ENCODE results near the gene FAM229A.

FAM229A gene

DNA sequence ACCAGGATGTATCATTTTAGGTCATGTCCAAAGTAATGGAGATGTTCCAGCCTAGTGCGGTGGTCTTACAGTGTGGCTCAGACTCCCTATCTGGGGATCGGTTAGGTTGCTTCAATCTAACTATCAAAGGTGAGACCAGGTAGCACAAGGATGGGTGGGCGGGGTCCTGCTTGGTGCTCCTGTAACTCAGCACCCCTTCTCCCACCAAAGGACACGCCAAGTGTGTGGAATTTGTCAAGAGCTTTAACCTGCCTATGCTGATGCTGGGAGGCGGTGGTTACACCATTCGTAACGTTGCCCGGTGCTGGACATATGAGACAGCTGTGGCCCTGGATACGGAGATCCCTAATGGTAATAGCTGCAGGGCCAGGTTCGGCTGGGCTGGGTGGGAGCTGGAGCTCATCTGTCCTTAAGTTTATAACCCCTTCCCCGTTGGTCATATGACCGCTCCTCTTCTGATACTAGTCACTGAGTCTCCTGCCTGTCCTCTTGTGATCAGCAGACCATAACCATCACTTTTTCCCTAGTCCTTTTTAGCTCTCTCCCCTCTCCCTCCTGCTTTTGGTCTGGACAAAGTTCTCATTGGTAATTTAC, 31.6 kb downstream of the FAM229A start:
- DNase-seq (ENCODE audit: low read depth in 2 of 2), result no peak

GRCh38 chr1:32329931-32330466, 32.3 kb downstream of the FAM229A start:
- DNase-seq (ENCODE audit: low read depth in 2 of 2), result no peak

DNA sequence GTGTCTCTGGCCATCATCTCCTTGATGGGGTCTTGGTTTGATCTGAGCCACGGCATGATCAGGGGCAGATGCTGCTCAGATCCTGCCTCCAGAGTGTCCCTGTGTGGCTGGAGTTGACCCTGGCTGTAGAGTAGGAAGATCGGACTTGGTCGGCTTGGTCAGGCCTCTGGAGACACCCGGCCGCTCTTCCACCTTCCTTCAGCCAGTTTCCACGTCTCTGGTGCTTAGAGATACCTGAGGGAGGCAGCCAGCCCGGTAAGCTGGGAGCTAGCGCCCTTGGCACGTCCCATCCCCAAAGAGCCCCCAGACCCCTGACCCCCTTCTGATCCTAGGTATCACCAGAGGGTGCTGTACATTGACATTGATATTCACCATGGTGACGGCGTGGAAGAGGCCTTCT, 35.1 kb downstream of the FAM229A start:
- DNase-seq (ENCODE audit: low read depth in 2 of 2), result no peak

- DNase-seq (ENCODE audit: low read depth in 2 of 2), result no peak
These were observed 40.5 kb downstream of the FAM229A start for GRCh38 chr1:32321712-32322291.

GRCh38 chr1:32318127-32318869, 44.0 kb downstream of the FAM229A start:
- DNase-seq (ENCODE audit: low read depth in 2 of 2), result no peak

DNA sequence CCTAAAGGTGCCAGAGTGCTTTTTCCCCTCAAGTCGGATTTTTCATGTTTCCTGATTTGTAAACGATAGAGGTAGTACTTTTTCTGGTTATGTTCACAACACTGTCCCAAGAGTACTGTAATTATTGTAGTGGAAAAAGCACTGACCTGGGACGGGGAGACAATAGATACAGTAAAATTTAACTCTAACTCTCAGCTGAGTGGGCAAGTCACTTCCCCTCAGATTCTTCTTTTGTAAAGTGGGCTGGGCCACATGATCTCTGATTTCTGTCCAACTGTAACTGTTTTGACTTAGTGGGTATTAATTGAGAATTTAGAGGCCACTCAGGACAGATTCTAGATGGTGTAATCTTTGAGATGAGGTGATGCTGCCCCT, 45.4 kb downstream of the FAM229A start:
- no peak for DNase-seq (ENCODE audit: low read depth in 2 of 2)

- no peak for DNase-seq (ENCODE audit: low read depth in 2 of 2)
These were observed 50.4 kb downstream of the FAM229A start for GRCh38 chr1:32311709-32312393.
